ENCODE results near the gene ZNF536.
"Not testable (repeated sequence)": the region's sequence is repeated elsewhere in the genome, so short reads cannot be mapped to it uniquely, and the experiment has no call there.

ZNF536 gene

DNA sequence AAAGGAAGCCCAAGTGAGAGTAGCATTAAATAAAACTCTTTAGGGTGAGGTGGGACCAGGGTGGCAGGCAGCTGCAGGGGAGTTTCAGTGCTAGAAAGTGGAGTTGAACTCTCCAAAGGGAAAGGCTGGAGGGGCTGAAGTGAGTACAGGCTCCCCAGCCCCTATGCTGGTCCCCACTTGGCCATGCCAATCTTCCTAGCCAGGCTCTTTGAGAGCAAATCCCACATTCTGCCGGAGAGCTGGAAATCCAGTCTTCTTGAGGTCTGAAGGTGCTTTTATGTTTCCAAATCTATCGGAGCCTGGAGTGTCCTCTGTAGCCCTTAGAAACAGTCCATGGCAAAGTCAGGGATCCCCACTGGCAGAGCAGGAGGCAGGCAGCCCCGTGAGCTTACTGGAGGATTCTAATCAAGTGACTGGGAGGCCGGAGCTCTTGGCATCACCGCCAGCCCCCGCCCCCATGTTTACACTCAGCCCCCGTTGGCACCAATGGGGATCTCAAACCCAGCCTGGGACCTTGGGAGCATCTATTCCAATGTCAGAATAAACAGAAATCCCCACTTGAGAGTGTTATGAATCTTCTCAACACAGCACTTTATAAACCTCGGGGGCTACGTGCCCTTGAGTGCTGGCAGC, 18.3 kb downstream of the ZNF536 start:
- no peak for DNase-seq

DNA sequence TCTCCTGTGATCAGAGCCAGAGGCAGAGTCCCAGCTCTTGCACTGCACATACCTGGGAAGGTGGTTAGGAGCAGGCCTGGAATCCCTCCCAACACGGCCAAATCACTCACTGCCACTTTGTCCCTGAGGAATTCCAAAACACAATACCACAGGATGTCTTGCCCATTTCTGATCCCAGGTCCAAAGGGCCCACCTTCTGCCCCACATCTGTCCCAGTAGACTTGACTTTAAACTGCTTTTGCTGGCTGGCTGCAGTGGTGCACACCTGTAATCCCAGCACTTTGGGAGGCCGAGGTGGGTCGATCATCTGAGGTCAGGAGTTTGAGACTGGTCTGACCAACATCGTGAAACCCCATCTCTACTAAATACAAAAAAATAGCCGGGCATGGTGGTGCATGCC, 18.9 kb downstream of the ZNF536 start:
- DNase-seq = no peak

DNA sequence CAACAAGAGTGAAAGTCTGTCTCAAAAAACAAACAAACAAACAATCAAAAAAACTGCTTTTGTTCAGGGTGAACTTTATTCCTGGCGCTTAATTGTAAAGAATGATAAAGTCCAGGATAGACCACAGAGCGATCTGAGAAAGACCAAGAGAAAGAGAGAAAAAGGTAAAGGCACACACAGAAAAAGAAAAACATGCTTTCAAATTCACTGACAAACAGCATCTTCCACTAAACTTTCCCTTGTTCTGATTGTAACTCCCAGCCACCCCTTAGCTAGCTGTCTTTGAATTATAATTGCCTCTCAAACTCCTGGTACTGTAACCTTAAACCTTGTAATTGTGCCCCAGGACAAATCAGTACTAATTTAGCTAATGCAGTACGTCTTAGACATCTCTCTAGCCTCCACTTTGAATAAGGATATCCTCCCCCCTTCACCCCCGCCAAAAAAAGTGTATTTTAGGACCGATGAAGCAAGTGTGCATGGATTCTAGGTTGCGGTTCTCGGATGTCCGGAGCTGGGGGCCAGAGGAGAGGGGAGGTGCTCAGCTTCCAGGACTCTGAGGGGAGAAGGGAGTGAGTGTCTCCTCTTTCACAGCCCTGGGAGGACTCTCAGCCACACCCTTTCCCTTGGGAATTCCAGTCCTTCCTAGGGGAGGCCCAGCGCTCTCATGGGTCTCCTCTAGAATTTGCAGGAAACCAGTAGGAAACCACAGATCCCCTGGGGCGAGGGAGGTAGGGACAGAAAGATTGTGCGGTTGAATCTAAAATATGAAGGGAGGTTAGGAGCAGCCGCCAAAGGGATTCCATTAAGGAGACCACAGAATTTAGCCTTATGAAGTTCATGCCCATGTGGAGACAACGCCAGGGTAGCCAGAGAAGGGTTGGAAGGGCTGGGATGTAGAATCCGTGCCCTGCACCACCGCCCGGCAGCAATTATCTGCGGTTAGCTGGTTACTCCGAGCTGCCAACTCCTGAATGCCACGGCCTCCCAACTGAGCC, 19.7 kb downstream of the ZNF536 start:
- DNase-seq = no peak

DNA sequence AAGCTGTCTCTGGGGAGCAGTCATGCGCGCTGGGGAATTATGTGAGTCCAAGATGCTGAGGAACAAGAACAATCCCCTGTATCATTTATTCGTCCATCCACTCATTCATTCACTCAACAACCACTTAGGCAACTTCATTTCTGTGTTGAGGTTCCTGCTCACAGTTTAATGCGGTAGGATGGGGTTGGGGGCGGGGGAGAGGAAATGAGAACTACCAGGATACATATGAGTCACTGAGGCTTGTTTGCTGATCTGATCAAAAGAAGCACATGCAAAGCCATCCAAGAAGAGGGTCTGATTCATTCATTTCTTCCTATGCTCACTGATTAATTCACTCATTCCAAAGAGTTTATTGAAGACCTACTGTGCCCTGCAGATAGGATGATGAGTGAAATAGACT, 20.9 kb downstream of the ZNF536 start:
- DNase-seq = no peak

DNA sequence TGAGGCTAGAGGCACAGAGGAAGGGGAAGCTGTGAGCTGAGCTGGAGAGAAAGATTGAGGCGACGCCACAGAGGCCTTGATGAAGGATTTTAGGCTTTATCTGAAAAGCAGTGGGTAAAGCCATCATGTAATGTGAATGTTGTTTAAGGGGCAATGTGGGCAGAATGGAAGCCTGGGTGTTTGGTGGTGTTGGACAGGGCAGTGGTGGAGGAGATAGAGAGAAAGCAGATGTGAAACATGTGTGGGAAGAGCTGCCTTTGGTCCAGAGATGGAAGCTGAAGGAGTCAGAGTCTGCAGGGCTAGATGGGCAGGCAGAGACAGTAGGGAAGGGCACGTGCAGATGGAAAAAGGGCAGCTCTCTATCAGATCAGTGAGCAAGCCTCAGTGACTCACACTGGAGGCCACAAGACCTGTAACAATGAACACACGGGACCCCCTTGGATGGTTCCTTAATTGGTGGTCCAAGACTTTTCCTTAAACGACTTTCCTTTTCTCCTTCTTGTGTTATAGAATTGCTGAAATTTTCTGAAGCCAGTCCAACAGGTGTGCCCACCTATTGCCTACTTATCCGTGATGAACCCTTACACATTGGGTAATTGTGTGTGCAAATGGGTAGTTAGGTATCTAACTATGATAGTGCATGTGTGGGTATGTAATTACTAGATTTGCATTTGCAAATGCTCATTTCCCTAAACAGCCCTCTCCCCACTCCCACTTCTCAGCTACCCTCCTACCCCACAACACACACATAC, 21.7 kb downstream of the ZNF536 start:
- DNase-seq = no peak

DNA sequence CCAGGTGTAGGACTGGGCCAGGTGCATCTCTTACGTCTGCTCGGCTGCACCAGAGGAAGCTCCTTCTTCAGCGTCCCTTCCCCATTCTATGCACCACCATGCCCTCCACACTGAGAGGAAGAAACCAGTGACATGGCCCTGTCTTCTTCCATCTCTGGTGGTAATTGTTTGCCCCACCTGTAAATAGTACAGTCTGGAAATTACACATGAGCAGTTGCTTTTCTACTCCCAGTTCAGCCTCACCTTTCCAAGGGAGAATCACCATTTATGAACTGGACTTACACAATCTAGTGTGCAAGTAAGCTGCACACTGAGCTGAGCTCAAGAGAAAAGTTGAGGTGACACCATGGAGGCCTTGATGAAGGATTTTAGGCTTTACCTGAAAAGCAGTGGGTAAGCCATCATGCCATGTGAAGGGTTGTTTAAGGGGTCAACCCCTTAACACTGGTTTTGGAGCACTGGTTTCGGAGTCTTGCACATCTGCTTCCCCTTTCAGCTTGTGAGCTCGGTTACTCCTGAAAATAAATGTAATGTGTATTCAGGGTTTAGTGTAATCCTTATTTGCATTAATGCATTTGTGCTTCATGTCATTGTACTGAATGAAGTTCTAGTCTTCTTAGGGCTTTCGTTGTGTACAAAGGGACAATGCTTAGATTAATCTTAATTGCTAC, 22.4 kb downstream of the ZNF536 start:
- no peak for DNase-seq

DNA sequence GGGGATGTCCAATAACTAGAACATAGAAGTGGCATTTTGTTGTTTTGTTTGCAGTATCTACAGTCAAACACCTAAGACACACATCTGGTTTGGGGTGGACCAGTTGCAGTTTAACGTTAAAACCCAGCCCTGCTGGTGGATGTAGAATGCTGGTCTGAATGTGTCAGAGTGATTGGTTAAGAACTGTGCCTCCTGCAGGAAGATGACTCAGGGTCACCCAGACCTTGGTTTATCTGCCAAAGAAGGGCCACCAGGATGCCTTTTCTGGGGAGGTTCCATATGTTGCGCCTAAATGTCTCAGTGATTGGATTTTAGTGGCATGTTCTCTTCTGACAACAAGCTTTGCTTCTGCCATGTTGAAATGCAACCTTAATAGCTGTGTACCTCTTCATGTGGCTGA, 23.1 kb downstream of the ZNF536 start:
- no peak for DNase-seq

DNA sequence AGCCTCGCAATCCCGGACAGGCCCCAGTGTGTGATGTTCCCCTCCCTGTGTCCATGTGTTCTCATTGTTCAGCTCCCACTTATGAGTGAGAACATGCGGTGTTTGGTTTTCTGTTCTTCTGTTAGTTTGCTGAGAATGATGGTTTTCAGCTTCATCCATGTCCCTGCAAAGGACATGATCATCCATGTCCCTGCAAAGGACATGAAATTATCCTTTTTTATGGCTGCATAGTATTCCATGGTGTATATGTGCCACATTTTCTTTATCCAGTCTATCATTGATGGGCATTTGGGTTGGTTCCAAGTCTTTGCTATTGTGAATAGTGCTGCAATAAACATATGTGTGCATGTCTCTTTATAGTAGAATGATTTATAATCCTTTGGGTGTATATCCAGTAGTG, 26.4 kb downstream of the ZNF536 start:
- not testable (repeated sequence) for DNase-seq

DNA sequence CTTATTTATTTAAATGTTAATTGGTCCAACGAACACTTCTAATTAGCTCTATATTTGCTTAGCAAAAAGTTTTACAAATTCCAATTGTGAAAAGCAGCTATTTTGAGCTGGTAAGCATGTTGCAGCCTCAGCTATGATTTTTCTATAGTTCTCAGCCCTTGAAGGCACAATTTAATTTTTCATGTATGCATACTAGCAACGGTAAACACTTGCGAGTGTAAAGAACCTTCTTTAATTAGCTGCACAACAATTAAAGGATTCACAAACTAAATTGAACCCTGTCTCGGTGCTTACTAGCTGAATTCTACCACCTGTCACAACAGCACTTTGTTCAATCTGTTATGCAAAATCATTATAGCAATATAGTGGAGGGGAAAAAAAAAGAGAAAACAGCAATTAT, 29.8 kb downstream of the ZNF536 start:
- DNase-seq = no peak

DNA sequence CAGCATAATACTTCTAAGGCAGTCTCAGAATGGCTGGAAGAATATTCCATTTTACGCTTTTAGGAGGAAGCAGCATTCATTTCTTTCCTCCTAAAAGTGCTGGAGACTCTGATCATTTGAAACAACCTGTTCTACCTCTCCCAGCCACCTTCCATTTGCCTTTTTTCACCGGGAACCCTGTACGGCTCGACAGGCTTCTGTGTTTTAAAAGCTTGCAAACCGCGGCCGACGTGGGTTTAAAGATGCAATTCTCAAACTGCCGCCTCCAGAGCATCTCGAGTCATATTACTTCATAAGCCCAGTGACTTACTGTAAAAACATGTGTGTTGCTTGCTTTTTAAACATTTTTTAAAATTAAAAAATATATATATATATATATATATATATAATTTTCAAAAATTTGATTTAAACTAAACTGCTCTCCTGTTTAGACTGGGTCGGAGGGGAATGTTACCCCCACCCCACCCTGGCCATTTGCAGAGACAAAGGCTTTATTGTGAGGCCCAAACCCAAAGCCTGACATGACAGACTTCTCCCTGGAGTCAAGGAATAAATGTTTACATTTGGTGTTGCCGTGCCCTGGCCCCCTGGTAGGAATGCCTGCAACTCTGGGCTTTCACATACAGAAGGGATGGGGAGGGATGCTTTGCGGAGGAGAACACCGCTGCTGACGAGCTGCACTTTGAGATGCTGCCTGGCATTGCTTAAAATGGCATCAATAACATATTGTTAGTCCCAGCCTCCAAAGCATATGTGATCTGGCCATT, 30.4 kb downstream of the ZNF536 start:
- no peak for DNase-seq

DNA sequence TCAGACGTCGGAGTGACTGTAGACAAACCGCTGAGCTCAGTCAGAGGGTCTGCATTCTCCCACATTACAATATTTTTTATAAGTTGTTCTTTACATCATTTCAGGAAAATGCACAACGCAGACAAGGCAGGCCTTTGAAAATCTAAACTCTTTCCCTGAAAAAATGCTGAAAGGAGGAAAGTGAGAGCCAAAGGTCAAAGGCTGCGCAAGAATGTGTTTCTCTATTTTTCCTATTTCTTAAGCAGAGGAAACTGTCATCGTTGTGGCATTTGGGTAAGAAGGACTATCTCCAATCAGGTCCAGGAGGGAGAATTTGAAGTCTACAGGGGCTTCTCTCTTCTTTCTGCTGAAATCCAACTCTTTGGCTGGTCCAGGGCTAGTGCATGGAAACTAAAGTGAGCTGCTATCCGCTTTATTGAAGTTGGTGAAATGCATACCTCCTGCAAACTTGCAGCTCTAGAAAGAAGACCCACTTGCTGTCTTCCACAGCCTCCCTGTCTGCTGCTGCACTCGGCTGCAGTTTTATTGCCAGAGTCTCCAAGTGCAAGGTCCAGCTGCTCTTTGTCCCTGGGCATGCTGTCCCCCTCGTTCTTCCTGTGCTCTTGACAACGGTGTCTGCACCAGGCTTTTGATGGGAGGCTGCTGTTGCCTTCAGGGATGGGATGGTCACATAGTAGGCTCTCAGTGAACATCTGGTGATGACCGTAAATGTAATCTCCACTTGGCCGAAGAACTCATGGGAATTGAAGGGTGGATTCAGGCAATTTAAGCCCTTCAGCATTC, 31.2 kb downstream of the ZNF536 start:
- no peak for DNase-seq

DNA sequence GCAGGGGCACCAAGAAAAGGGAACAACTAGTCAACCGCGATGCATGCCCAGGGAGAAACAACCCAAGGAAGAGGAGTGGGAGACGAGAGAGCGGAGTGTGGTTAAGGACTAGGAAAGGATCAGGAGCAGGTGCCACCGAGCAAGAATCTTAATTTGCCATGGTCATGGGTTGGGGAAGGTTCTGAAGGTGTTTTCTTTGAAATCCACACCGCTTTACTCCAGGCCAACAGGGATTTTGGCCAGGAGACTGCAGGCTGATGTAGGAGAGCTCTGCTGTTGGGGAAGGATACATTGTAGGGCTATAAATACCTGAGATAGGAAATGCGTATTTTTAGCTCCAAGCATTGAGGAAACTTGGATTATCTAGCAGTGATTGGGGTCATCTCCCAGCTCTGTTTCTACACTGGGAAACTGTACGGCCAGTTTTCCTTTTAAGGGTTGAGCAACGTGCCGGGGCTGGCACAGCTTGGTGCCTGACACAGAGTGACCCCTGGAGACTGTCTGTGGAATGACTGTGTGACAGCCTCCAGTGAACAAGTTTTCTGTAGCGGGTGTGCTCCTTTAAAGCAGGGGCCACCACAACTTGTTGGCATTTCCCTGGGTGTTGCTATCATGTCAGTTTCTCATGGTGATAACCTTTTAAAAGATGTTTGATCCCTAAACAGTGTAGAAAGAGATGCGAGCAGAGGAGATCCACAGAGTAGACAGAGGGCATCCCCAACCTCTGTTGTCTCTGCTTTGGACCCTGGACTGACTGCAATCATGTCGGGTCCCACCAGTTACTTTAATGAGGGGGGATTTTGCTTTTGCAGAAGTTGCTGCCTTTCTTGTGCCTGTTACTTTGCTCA, 34.3 kb downstream of the ZNF536 start:
- no peak for DNase-seq

DNA sequence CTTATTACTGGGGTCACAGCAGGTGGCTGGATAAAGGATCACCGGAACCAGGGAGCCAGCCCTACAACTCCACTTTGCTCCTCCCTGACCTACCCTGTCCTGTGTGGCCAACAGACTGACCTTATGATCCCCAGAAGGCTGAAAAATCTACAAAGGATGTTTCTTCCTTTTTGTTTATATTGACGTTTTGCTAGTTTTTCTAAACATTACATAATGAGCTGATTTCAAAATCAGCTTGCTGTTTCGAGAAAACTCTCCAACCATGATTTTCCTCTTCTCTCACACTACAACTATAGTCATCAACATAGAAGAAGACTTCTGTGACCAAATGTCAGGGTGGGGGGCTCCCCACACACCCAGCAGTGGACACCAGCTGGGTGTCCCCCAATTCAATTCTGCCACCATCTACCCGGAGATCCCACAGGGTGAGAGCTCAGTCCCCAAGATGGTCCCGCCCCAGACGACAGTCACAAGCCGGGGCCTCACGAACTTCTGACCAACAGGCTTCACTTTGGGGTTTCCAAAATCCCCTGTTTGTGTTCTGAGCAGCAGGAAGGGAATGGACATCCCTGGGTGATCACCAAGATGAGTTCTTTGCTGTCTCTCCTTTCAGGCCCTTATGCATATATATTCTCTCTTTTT, 35.0 kb downstream of the ZNF536 start:
- DNase-seq = no peak

DNA sequence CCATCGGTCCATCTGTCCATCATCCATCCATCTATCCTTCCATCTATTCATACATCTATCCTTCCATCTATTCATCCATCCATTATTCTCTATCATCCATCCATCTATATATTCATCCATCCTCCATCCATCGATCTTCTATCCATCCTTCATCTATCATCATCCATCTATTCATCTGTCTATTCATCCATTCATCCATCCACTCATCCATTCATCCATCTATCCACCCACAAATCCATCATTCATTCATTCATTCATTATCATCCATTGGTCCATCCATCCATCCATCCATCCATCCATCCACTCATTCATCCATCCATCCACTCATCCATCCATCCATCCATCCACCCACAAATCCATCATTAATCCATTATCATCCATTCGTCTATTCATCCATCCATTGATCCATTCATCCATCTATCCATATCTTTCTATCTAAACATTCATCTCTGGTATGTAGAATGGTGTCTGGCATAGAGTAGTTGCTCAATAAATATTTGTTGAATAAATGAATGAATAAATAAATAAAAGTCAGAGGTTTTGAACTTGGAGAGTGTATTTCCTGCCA, 36.6 kb downstream of the ZNF536 start:
- no peak for DNase-seq

DNA sequence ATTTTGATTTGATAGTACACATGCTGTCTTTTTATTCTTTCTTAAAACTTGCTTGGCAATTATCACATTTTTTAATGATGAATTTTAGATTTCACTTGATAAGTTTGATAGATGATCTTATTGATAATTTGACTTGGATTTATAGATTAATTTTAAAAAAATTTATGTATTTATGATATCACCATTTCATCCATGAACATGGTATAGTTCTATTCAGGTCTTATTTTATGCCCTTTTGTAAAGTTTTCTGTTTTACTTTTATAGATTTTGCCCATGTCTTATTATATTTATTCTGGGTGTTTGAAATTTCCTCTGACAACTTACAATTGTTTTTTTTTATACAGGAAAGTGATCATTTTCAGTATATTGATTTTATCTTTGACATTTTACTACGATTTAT, 39.5 kb downstream of the ZNF536 start:
- no peak for DNase-seq

DNA sequence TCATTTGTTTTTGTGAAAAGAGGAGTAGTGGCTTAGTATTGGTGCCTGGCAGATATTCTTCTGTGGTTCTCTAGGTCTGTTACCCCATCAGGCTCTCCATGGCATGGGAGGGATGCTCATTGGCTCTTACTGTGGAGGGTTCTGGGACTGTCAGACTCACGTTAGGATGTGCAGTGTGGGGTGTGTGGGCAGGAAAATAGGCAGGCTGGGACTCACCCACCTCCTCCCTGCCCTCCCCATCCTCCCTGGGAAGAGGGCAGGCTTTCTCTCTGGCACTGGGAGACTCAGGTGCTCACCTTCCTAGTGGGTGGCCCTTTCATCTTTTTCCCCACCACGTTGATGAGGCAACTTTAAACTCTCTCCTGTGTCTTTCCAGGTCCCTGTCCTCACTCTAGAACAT, 44.2 kb downstream of the ZNF536 start:
- DNase-seq = no peak

DNA sequence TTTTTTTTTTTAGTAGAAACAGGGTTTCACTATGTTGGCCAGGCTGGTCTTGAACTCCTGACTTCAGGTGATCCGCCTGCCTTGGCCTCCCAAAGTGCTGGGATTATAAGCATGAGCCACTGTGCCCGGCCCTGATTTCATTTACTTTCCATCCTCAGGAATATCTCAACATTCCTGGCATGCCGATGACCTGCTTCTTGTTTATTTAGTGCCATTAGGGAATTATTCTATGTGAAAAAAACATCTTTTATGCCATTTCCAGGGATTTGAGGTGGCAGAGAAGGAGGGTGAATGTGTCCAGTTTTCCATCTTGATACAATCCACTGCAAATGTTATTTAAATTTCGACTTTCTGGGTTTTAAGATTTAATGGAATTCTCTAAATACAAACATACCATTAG, 45.0 kb downstream of the ZNF536 start:
- not testable (repeated sequence) for DNase-seq

DNA sequence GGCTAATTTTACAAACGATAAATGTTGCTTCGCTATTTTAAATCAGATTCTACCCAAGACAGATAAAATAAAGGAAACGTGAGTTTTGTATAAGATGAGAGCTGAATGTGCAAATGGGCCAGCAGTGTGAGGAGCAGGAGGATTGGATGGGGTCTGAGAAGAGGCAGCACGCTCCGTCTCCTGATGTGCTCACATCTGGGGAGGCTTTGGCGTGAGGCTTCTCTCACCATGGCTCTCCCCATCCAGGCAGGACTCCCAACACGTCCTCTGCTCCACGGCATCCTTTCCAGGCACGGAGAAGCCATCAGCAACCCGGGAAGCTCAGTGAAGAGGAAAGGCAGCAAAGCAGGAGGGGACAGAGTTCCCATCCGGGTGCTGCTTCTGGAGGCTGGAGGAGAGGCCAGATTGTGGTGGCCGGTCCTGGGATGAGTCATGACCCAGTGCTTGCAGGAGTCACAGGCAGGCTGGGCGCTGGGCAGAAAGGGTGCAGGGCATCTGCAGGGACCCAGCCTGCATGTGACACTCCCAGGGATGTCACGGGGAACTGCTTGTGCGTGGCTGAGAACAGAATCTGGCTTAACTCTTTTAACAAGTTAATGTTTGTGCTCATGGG, 47.5 kb downstream of the ZNF536 start:
- DNase-seq = no peak

DNA sequence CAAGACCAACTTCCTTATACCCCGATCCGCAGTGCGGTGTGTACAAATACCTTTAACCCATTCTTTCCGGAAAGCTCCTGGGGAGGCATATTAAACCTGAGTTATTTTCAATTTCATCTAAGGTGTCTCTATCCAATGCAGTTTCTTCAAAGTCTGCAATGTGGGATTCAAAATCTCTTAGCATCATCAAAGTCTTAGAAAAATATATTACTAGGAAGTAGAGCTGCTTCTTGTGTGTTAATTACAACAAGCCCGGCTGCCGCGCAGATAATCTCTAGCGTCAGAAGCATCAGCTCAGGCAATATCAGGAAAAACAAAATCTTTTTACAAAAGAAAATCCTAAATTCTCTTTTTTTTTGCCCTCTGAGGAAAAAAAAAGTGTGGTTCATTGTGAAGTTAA, 48.1 kb downstream of the ZNF536 start:
- DNase-seq = no peak

Measured in AML-193 (cell line).